ENCODE results near the gene PDLIM5.

GRCh38 chr4:94483895-94484294, 32.2 kb downstream of the PDLIM5 start:
- TF ChIP-seq CTCF (IDR thresholded peaks at IDR 0.05): no peak
- TF ChIP-seq POLR2A (IDR thresholded peaks at IDR 0.05): no peak

Data from prostate gland (tissue), 2 donors.